Choroid plexus epithelial cell (primary cell): Measurements from ENCODE around the gene CHSY3.

Experiments used
- DNase-seq: peaks from one replicate; pipeline ENCODE4 v3.0.0-alpha.2; 2010; ENCODE audit warnings: low read depth
- H3K4me3 ChIP-seq: 2 replicates; pipeline ENCODE4 v1.5.1; 2011; ENCODE audit warnings: low read depth, mild to moderate bottlenecking, control low read depth, low read length, moderate library complexity
- CTCF ChIP-seq: conservative IDR thresholded peaks from 2 replicates; pipeline ENCODE4 v1.5.1; 2011; ENCODE audit warnings: low read depth, mild to moderate bottlenecking, control low read depth, inconsistent platforms, low read length, moderate library complexity

Gene CHSY3

GRCh38 chr5:129991780-129992179 lies 87.5 kb downstream of the CHSY3 start:
- no peak overlapping the region for H3K4me3 ChIP-seq
- TF ChIP-seq CTCF = no peak
- no peak for DNase-seq

DNA sequence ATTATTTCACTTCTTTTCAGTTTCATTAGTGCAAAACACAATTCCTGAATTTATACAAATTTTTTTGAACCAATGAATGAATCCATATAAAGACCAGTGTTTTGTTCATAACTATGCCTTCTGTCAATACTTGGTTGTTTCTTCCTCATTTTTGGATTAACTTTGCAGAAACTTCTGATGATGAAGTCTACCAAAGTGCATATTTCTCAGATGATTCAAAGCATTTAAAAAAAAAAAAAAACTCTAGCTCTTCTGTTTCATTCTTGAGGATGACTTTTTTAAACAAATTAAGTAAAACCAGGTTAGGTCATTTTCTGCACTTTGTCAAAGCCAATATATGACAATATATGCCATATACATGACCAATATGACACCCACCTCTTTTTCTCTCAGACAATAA lies 92.6 kb downstream of the CHSY3 start:
- DNase-seq = peak; percentile 72
- no peak overlapping the region for H3K4me3 ChIP-seq
- no peak for TF ChIP-seq CTCF

DNA sequence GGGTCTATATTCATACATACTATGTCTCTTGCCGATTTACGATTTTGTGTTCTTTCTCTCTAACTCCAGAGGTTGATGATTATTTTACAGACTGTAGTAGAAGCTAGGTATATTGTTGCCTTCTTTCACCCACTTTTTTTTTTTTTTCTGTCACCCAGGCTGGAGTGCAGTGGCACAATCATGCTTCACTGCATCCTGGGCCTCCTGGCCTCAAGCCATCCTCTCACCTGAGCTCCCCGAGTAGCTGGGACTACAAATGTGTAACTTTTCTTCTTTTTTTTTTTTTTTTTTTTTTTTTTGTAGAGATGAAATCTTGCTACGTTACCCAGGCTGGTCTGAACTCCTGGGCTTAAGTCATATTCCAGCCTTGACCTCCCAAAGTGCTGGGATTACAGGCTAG lies 96.2 kb downstream of the CHSY3 start:
- TF ChIP-seq CTCF = no peak
- H3K4me3 ChIP-seq = no peak overlapping the region
- no peak for DNase-seq

DNA sequence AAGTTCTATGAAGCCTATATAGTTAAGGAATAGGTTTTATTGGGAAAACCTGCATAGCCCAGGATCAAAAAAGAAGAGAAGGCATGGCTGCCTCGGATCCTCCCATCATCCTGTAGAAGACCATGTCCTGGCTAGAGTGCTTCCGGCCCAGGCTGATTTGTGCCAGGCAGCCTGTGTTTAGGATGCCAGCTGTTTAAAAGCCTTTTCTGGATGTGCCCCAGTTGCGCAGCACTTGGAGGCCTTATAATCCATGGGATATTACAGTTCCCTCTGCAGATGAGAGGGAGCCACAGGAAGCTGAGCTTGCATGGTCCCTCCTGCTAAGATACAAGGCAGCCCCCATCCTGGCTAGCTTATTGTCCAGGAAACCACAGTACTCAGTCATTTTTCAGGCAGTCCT lies 97.9 kb downstream of the CHSY3 start:
- H3K4me3 ChIP-seq = no peak overlapping the region
- no peak for DNase-seq
- no peak for TF ChIP-seq CTCF

GRCh38 chr5:130002876-130003275 lies 98.6 kb downstream of the CHSY3 start:
- no peak for TF ChIP-seq CTCF
- DNase-seq = no peak
- no peak overlapping the region for H3K4me3 ChIP-seq

- DNase-seq = no peak
- no peak overlapping the region for H3K4me3 ChIP-seq
- TF ChIP-seq CTCF = no peak
Observed at GRCh38 chr5:130011986-130012385, 107.7 kb downstream of the CHSY3 start.

- DNase-seq = no peak
- H3K4me3 ChIP-seq = no peak overlapping the region
- TF ChIP-seq CTCF = no peak
Observed at GRCh38 chr5:130017173-130017572, 112.9 kb downstream of the CHSY3 start.
